ENCODE measurements around the gene KLHL42. TPM values are rescaled to one million over a fixed set of nuclear protein-coding genes. Genes with fewer than 3 reads are reported as not detected.

The KLHL42 gene
- total RNA-seq, 4 donors from 2014 or later, result 14.0 to 30.3 (median 25.0) TPM

- DNase-seq (ENCODE audit: low spot score in 2 of 2), result no peak
- Histone ChIP-seq H3K9me3 (no peaks in the 10 kb centered on the region), H3K36me3 (peaks cover 3% of the 10 kb centered on the region), H3K27me3 (no peaks in the 10 kb centered on the region), H3K27ac (no peak overlapping the region), H3K4me1 (peaks cover 17% of the 10 kb centered on the region), H3K4me3 (no peak overlapping the region)
- TF ChIP-seq POLR2AphosphoS5 (IDR thresholded peaks at IDR 0.05), result no peak
- TF ChIP-seq EP300 (IDR thresholded peaks at IDR 0.05), result no peak
- no peak for TF ChIP-seq POLR2A (IDR thresholded peaks at IDR 0.05)
- WGBS, result 78% methylated on average over 3 of the region's 3 CpGs
These were observed 6.0 kb downstream of the KLHL42 start for GRCh38 chr12:27785882-27786570.

- H3K4me1 ChIP-seq, result peaks cover 4% of the 10 kb centered on the region
- TF ChIP-seq EP300 (IDR thresholded peaks at IDR 0.05) (no peak), POLR2A (IDR thresholded peaks at IDR 0.05) (no peak), POLR2AphosphoS5 (IDR thresholded peaks at IDR 0.05) (no peak), CTCF (IDR thresholded peaks at IDR 0.05) (no peak)
- H3K4me3 ChIP-seq, result no peak overlapping the region
- WGBS, result 80% methylated on average over 2 of the region's 2 CpGs
- H3K36me3 ChIP-seq, result peaks cover 18% of the 10 kb centered on the region
- H3K27ac ChIP-seq, result no peak overlapping the region
- no peaks in the 10 kb centered on the region for H3K9me3 ChIP-seq
- DNase-seq (ENCODE audit: low spot score in 2 of 2), result no peak
- no peaks in the 10 kb centered on the region for H3K27me3 ChIP-seq
These were observed 7.5 kb downstream of the KLHL42 start for GRCh38 chr12:27787559-27787958.

GRCh38 chr12:27790179-27790578 lies 10.1 kb downstream of the KLHL42 start:
- H3K4me3 ChIP-seq, result no peak overlapping the region
- no peaks in the 10 kb centered on the region for H3K9me3 ChIP-seq
- WGBS, result 98% methylated on average over 2 of the region's 2 CpGs
- no peak overlapping the region for H3K27ac ChIP-seq
- no peak for DNase-seq (ENCODE audit: low spot score in 2 of 2)
- TF ChIP-seq POLR2AphosphoS5 (IDR thresholded peaks at IDR 0.05) (no peak), EP300 (IDR thresholded peaks at IDR 0.05) (no peak), POLR2A (IDR thresholded peaks at IDR 0.05) (no peak), CTCF (IDR thresholded peaks at IDR 0.05) (no peak)
- peaks cover 4% of the 10 kb centered on the region for H3K4me1 ChIP-seq
- peaks cover 27% of the 10 kb centered on the region for H3K36me3 ChIP-seq
- H3K27me3 ChIP-seq, result no peaks in the 10 kb centered on the region

GRCh38 chr12:27794818-27795584 lies 15.0 kb downstream of the KLHL42 start:
- DNase-seq (ENCODE audit: low spot score in 2 of 2), result no peak
- Histone ChIP-seq H3K36me3 (peaks cover 56% of the 10 kb centered on the region), H3K27ac (no peak overlapping the region), H3K4me3 (no peak overlapping the region), H3K9me3 (no peaks in the 10 kb centered on the region), H3K27me3 (no peaks in the 10 kb centered on the region), H3K4me1 (no peaks in the 10 kb centered on the region)
- 92% methylated on average over 6 of the region's 6 CpGs for WGBS
- TF ChIP-seq EP300 (IDR thresholded peaks at IDR 0.05) (no peak), POLR2AphosphoS5 (IDR thresholded peaks at IDR 0.05) (no peak), POLR2A (IDR thresholded peaks at IDR 0.05) (no peak), CTCF (IDR thresholded peaks at IDR 0.05) (no peak)

GRCh38 chr12:27796128-27796527 lies 16.1 kb downstream of the KLHL42 start:
- WGBS, result 90% methylated on average over 7 of the region's 7 CpGs
- H3K4me1 ChIP-seq, result no peaks in the 10 kb centered on the region
- H3K9me3 ChIP-seq, result no peaks in the 10 kb centered on the region
- TF ChIP-seq CTCF (IDR thresholded peaks at IDR 0.05) (no peak), POLR2AphosphoS5 (IDR thresholded peaks at IDR 0.05) (no peak), POLR2A (IDR thresholded peaks at IDR 0.05) (no peak), EP300 (IDR thresholded peaks at IDR 0.05) (no peak)
- peaks cover 54% of the 10 kb centered on the region for H3K36me3 ChIP-seq
- no peak overlapping the region for H3K4me3 ChIP-seq
- no peaks in the 10 kb centered on the region for H3K27me3 ChIP-seq
- no peak overlapping the region for H3K27ac ChIP-seq
- no peak for DNase-seq (ENCODE audit: low spot score in 2 of 2)
